GM23338 (cell line): ENCODE measurements around the gene ZDHHC12. TPM values are rescaled to one million over a fixed set of nuclear protein-coding genes. Genes with fewer than 3 reads are reported as not detected.

Experiments
- polyA plus RNA-seq: library from polyadenylated mRNA; unstranded; fragments of >200 nt; fragmentation: Nextera tagmentation; extraction: Ambion mirVana; gene quantifications from 2 replicates; pipeline ENCODE4 v1.2.1, GENCODE V29; 2016
- small RNA-seq: library from RNA; depleted of rRNA; stranded (forward); fragments of <200 nt; gene quantifications from one replicate; pipeline ENCODE3, GENCODE V24; 2014; ENCODE audit warnings: low replicate concordance
- total RNA-seq: library from RNA; depleted of rRNA; stranded (reverse); fragments of >200 nt; shearing (Covaris generic); gene quantifications from 2 replicates; pipeline ENCODE4 v1.2.3, GENCODE V29; 2014; rRNA removed

The ZDHHC12 gene
- total and polyA plus RNA-seq, 2 experiments from 2014 or later: 47.5 to 54.1 TPM

Small RNA genes lying within 50 kb of the gene (small RNA-seq; reads per million reads assigned to genes)
- gene RF00017 (not detected), gene RN7SL560P (not detected)

Other genes starting within 250 kb of the ZDHHC12 start
- 19.6 and 22.1 TPM in 2 replicates for gene GLE1, start 219.4 kb downstream of the ZDHHC12 start, total RNA-seq
- gene GLE1, start 219.4 kb downstream of the ZDHHC12 start, polyA plus RNA-seq: 7.3 and 7.4 TPM in 2 replicates
- 160 and 195 TPM in 2 replicates for gene SPTAN1, start 171.5 kb downstream of the ZDHHC12 start, total RNA-seq
- 98.3 and 108 TPM in 2 replicates for gene SPTAN1, start 171.5 kb downstream of the ZDHHC12 start, polyA plus RNA-seq
- gene DYNC2I2, start 67.3 kb downstream of the ZDHHC12 start, total RNA-seq: 68.4 and 78.3 TPM in 2 replicates
- gene DYNC2I2, start 67.3 kb downstream of the ZDHHC12 start, polyA plus RNA-seq: 48.7 and 51.5 TPM in 2 replicates
- 949 and 964 TPM in 2 replicates for gene SET, start 34.9 kb downstream of the ZDHHC12 start, total RNA-seq
- 1,113 and 1,261 TPM in 2 replicates for gene SET, start 34.9 kb downstream of the ZDHHC12 start, polyA plus RNA-seq
- gene PKN3, start 21.6 kb downstream of the ZDHHC12 start, total RNA-seq: 16.3 and 17.7 TPM in 2 replicates
- 6.2 and 6.7 TPM in 2 replicates for gene PKN3, start 21.6 kb downstream of the ZDHHC12 start, polyA plus RNA-seq
- 14.4 and 23.9 TPM in 2 replicates for gene ZER1, start 47.8 kb upstream of the ZDHHC12 start, total RNA-seq
- gene ZER1, start 47.8 kb upstream of the ZDHHC12 start, polyA plus RNA-seq: 6.5 and 7.0 TPM in 2 replicates
- 19.1 and 19.4 TPM in 2 replicates for gene TBC1D13, start 63.1 kb upstream of the ZDHHC12 start, total RNA-seq
- 7.8 and 8.3 TPM in 2 replicates for gene TBC1D13, start 63.1 kb upstream of the ZDHHC12 start, polyA plus RNA-seq
- gene ENDOG, start 94.4 kb upstream of the ZDHHC12 start, total RNA-seq: 14.6 and 23.5 TPM in 2 replicates
- 15.1 and 19.2 TPM in 2 replicates for gene ENDOG, start 94.4 kb upstream of the ZDHHC12 start, polyA plus RNA-seq
- 34.8 and 50.9 TPM in 2 replicates for gene SPOUT1, start 105.7 kb upstream of the ZDHHC12 start, total RNA-seq
- gene SPOUT1, start 105.7 kb upstream of the ZDHHC12 start, polyA plus RNA-seq: 28.5 and 33.5 TPM in 2 replicates
- 29.8 and 34.0 TPM in 2 replicates for gene KYAT1, start 157.8 kb upstream of the ZDHHC12 start, total RNA-seq
- gene KYAT1, start 157.8 kb upstream of the ZDHHC12 start, polyA plus RNA-seq: 23.0 and 26.1 TPM in 2 replicates
- 75.7 and 80.5 TPM in 2 replicates for gene LRRC8A, start 158.0 kb upstream of the ZDHHC12 start, total RNA-seq
- 35.3 and 37.3 TPM in 2 replicates for gene LRRC8A, start 158.0 kb upstream of the ZDHHC12 start, polyA plus RNA-seq
- gene PHYHD1, start 196.9 kb upstream of the ZDHHC12 start, total RNA-seq: 4.1 and 10.4 TPM in 2 replicates
- 16.8 and 23.4 TPM in 2 replicates for gene PHYHD1, start 196.9 kb upstream of the ZDHHC12 start, polyA plus RNA-seq
- 20.2 and 21.3 TPM in 2 replicates for gene DOLK, start 223.5 kb upstream of the ZDHHC12 start, total RNA-seq
- gene DOLK, start 223.5 kb upstream of the ZDHHC12 start, polyA plus RNA-seq: 9.8 and 10.3 TPM in 2 replicates
- gene NUP188, start 223.6 kb upstream of the ZDHHC12 start, total RNA-seq: 107 and 117 TPM in 2 replicates
- gene NUP188, start 223.6 kb upstream of the ZDHHC12 start, polyA plus RNA-seq: 25.5 and 28.4 TPM in 2 replicates